ENCODE measurements around the gene DYDC2.

DYDC2 gene

DNA sequence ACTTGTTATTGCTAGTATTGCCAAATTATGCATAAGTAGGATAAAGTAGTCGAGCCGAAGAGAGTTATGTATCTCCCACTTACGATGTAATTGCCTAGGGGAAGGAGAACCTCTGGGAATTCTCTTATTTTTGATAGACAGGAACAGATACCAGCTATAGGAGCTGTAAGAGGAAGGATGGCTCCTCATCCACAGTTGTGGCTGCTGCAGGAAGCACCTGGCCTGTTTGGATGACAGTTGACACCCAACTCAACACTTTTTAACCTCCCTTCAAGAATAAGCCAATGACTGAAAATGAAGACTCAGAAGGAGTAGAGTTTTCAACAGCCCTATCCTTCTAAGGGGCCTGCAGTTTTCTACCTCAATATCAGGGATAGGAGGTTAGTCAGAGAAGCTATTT, 6.3 kb upstream of the DYDC2 start:
- Histone ChIP-seq H3K9ac (ENCODE audit: low read depth, low read length) (no peak overlapping the region), H3K27me3 (ENCODE audit: insufficient read depth, low read length, poor library complexity) (no peaks in the 10 kb centered on the region), H3K4me2 (ENCODE audit: insufficient read depth, low read length) (no peak overlapping the region), H3K4me3 (ENCODE audit: low read depth in 1 of 2, low read length in 2 of 2) (no peak overlapping the region), H3K27ac (ENCODE audit: low read length) (no peak overlapping the region), H3K36me3 (ENCODE audit: insufficient read depth, low read length) (no peaks in the 10 kb centered on the region), H3K4me1 (ENCODE audit: insufficient read depth, low read length) (no peaks in the 10 kb centered on the region), H4K20me1 (ENCODE audit: insufficient read depth, low read length) (no peaks in the 10 kb centered on the region), H3K79me2 (ENCODE audit: insufficient read depth, low read length) (no peaks in the 10 kb centered on the region), H3K9me3 (ENCODE audit: insufficient read depth, low read length, severe bottlenecking) (no peaks in the 10 kb centered on the region), H2AFZ (ENCODE audit: low read depth, low read length) (no peak overlapping the region)
- DNase-seq (no peak), ATAC-seq (ENCODE audit: insufficient read depth, low read depth) (no peak)
- TF ChIP-seq CTCF (IDR thresholded peaks at IDR 0.05; ENCODE audit: borderline replicate concordance, extremely low read depth, low read length, poor library complexity, severe bottlenecking) (no peak), EZH2 (IDR thresholded peaks at IDR 0.05; ENCODE audit: borderline replicate concordance, low read depth, low read length, severe bottlenecking) (no peak)

DNA sequence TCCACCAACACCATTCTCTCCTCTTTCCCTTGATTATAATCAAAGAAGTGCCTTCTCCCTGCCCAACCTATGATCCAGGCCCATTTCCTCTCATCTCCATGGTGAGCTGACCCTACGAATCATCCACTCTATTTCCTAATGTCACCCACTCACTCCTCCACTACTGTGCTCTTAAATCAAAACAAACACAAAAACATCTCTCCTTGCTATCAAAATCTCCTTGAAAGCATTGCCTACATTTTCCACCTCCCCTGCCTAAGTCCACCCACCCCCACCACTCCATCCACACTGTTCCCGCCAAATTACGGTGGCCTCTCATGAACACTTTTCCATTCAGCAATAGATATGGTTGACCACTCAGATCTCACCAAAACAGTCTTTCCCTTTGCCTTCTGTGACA, 5.4 kb upstream of the DYDC2 start:
- H3K9me3 ChIP-seq (ENCODE audit: insufficient read depth, low read length, severe bottlenecking), result no peaks in the 10 kb centered on the region
- ATAC-seq (ENCODE audit: insufficient read depth, low read depth) (no peak), DNase-seq (no peak)
- peaks cover under 1% of the 10 kb centered on the region for H3K27me3 ChIP-seq (ENCODE audit: insufficient read depth, low read length, poor library complexity)
- no peak overlapping the region for H3K4me2 ChIP-seq (ENCODE audit: insufficient read depth, low read length)
- TF ChIP-seq EZH2 (IDR thresholded peaks at IDR 0.05; ENCODE audit: borderline replicate concordance, low read depth, low read length, severe bottlenecking) (no peak), CTCF (IDR thresholded peaks at IDR 0.05; ENCODE audit: borderline replicate concordance, extremely low read depth, low read length, poor library complexity, severe bottlenecking) (no peak)
- H3K9ac ChIP-seq (ENCODE audit: low read depth, low read length), result no peak overlapping the region
- H3K36me3 ChIP-seq (ENCODE audit: insufficient read depth, low read length), result no peaks in the 10 kb centered on the region
- H3K27ac ChIP-seq (ENCODE audit: low read length), result no peak overlapping the region
- no peak overlapping the region for H3K4me3 ChIP-seq (ENCODE audit: low read depth in 1 of 2, low read length in 2 of 2)
- no peaks in the 10 kb centered on the region for H3K4me1 ChIP-seq (ENCODE audit: insufficient read depth, low read length)
- no peak overlapping the region for H2AFZ ChIP-seq (ENCODE audit: low read depth, low read length)
- H3K79me2 ChIP-seq (ENCODE audit: insufficient read depth, low read length), result no peaks in the 10 kb centered on the region
- no peaks in the 10 kb centered on the region for H4K20me1 ChIP-seq (ENCODE audit: insufficient read depth, low read length)

- no peak for DNase-seq
- Histone ChIP-seq H3K36me3 (ENCODE audit: insufficient read depth, low read length) (no peaks in the 10 kb centered on the region), H3K9me3 (ENCODE audit: insufficient read depth, low read length, severe bottlenecking) (no peaks in the 10 kb centered on the region), H3K4me3 (ENCODE audit: low read depth in 1 of 2, low read length in 2 of 2) (no peak overlapping the region), H3K27ac (ENCODE audit: low read length) (no peak overlapping the region), H3K79me2 (ENCODE audit: insufficient read depth, low read length) (no peaks in the 10 kb centered on the region), H3K27me3 (ENCODE audit: insufficient read depth, low read length, poor library complexity) (peaks cover 4% of the 10 kb centered on the region), H2AFZ (ENCODE audit: low read depth, low read length) (no peak overlapping the region), H3K4me2 (ENCODE audit: insufficient read depth, low read length) (no peak overlapping the region), H4K20me1 (ENCODE audit: insufficient read depth, low read length) (no peaks in the 10 kb centered on the region), H3K4me1 (ENCODE audit: insufficient read depth, low read length) (no peaks in the 10 kb centered on the region), H3K9ac (ENCODE audit: low read depth, low read length) (no peak overlapping the region)
- ATAC-seq (ENCODE audit: insufficient read depth, low read depth), result no peak
- no peak for TF ChIP-seq CTCF (IDR thresholded peaks at IDR 0.05; ENCODE audit: borderline replicate concordance, extremely low read depth, low read length, poor library complexity, severe bottlenecking)
- no peak for TF ChIP-seq EZH2 (IDR thresholded peaks at IDR 0.05; ENCODE audit: borderline replicate concordance, low read depth, low read length, severe bottlenecking)
These were observed 639 bp downstream of the DYDC2 start for GRCh38 chr10:80356989-80357850.
